Colonic mucosa (tissue), 4 donors: Measurements from ENCODE around the gene MIOS. TPM values are rescaled to one million over a fixed set of nuclear protein-coding genes. Genes with fewer than 3 reads are reported as not detected.
"Not testable (repeated sequence)": the region's sequence is repeated elsewhere in the genome, so short reads cannot be mapped to it uniquely, and the experiment has no call there.

Experiments
- DNase-seq: peaks from one replicate; pipeline ENCODE4 v3.0.0-alpha.2; 2020
- H3K27ac ChIP-seq: fragments of 200-600 bp; one replicate; pipeline ENCODE4 v1.8.0; 2021
- H3K27me3 ChIP-seq: fragments of 200-600 bp; one replicate; pipeline ENCODE4 v1.8.0; 2021
- H3K36me3 ChIP-seq: fragments of 200-600 bp; one replicate; pipeline ENCODE4 v1.8.0; 2021
- H3K4me1 ChIP-seq: fragments of 200-600 bp; one replicate; pipeline ENCODE4 v1.8.0; 2021; ENCODE audit warnings: mild to moderate bottlenecking
- H3K4me3 ChIP-seq: fragments of 200-600 bp; one replicate; pipeline ENCODE4 v1.8.0; 2021
- H3K9ac ChIP-seq, 2 donors: one replicate each; pipeline ENCODE4 v1.7.0; 2013; ENCODE audit warnings: control low read depth in 2 of 2, low read depth in 2 of 2, low read length in 2 of 2
- H3K9me3 ChIP-seq: fragments of 200-600 bp; one replicate; pipeline ENCODE4 v1.8.0; 2021
- CTCF ChIP-seq: fragments of 200-600 bp; IDR thresholded peaks from one replicate; pipeline ENCODE4 v1.8.0; 2022; ENCODE audit warnings: antibody characterized with exemption, mild to moderate bottlenecking
- intact Hi-C: fragments of 100-400 bp; cut with DNase I; formaldehyde crosslinking; loops from one replicate; pipeline ENCODE4 v1.14.1; 2022
- total RNA-seq, 2 donors: library from RNA; stranded (reverse); fragmentation: NEBNext Ultra II Directional in 1 of 2; extraction: Animal tissue kit (Norgen Biotek cat#: 25700) in 1 of 2; gene quantifications; one replicate each; pipeline ENCODE4 v1.2.1, GENCODE V29; 2021
- donor health status: healthy.
- donor health status: DM: no; HTN: no; CAD: no.
- donor health status: DM: no; HTN: no; CAD: no.

MIOS gene
- total RNA-seq, 2 donors from 2014 or later: 23.7 to 26.8 TPM

- DNase-seq: no peak
- intact Hi-C loops: no loop called here
- Histone ChIP-seq H3K9ac (no peak overlapping the region), H3K9me3 (no peaks in the 10 kb centered on the region), H3K27ac (no peak overlapping the region), H3K4me3 (no peak overlapping the region), H3K4me1 (no peaks in the 10 kb centered on the region), H3K27me3 (no peaks in the 10 kb centered on the region), H3K36me3 (no peaks in the 10 kb centered on the region)
- TF ChIP-seq CTCF: no peak
Observed at GRCh38 chr7:7652798-7653540, 86.3 kb downstream of the MIOS start.

- H3K27me3 ChIP-seq: no peaks in the 10 kb centered on the region
- no peaks in the 10 kb centered on the region for H3K9me3 ChIP-seq
- no peak overlapping the region for H3K27ac ChIP-seq
- H3K9ac ChIP-seq: no peak overlapping the region
- intact Hi-C loops: no loop called here
- H3K4me1 ChIP-seq: no peaks in the 10 kb centered on the region
- peak; percentile 19 for TF ChIP-seq CTCF
- no peak for DNase-seq
- H3K36me3 ChIP-seq: no peaks in the 10 kb centered on the region
- no peak overlapping the region for H3K4me3 ChIP-seq
Observed at GRCh38 chr7:7653593-7654187, 87.0 kb downstream of the MIOS start.

GRCh38 chr7:7654964-7655715 is 88.5 kb downstream of the MIOS start:
- no peaks in the 10 kb centered on the region for H3K27me3 ChIP-seq
- no peak overlapping the region for H3K27ac ChIP-seq
- intact Hi-C loops: no loop called here
- H3K4me3 ChIP-seq: no peak overlapping the region
- H3K9me3 ChIP-seq: no peaks in the 10 kb centered on the region
- H3K4me1 ChIP-seq: no peaks in the 10 kb centered on the region
- no peak for TF ChIP-seq CTCF
- H3K9ac ChIP-seq: no peak overlapping the region
- DNase-seq: no peak
- no peaks in the 10 kb centered on the region for H3K36me3 ChIP-seq

GRCh38 chr7:7656459-7656858 is 89.8 kb downstream of the MIOS start:
- H3K9me3 ChIP-seq, intact Hi-C loops, H3K4me1 ChIP-seq, H3K27ac ChIP-seq, H3K4me3 ChIP-seq, DNase-seq, H3K27me3 ChIP-seq, H3K36me3 ChIP-seq, H3K9ac ChIP-seq: not testable (repeated sequence)

Other genes with a start within 250 kb of the MIOS start
- 1 to 10 TPM; 1.2 to 3.5 TPM for gene COL28A1, start 31.0 kb upstream of the MIOS start, total RNA-seq
- 10 to 100 TPM; 21.9 to 26.3 TPM for gene UMAD1, start 73.9 kb downstream of the MIOS start, total RNA-seq
- gene RPA3, start 151.7 kb downstream of the MIOS start, total RNA-seq: 10 to 100 TPM; 44.9 to 53.3 TPM